Activated T-cell treated with anti-CD3 and anti-CD28 coated beads for 48 hours (primary cell): ENCODE data around the gene MUC5AC.
A peak's percentile ranks its signal among the peaks of the same experiment; 100 is the strongest.

Experiments used
- DNase-seq: peaks from one replicate; pipeline ENCODE4 v3.0.0-alpha.2; 2020; ENCODE audit warnings: low read depth

The MUC5AC gene

GRCh38 chr11:1121813-1122663 is 35.7 kb upstream of the MUC5AC start:
- no peak for DNase-seq

GRCh38 chr11:1122664-1123002 is 35.1 kb upstream of the MUC5AC start:
- DNase-seq = no peak

GRCh38 chr11:1123970-1124369 is 33.8 kb upstream of the MUC5AC start:
- no peak for DNase-seq

DNA sequence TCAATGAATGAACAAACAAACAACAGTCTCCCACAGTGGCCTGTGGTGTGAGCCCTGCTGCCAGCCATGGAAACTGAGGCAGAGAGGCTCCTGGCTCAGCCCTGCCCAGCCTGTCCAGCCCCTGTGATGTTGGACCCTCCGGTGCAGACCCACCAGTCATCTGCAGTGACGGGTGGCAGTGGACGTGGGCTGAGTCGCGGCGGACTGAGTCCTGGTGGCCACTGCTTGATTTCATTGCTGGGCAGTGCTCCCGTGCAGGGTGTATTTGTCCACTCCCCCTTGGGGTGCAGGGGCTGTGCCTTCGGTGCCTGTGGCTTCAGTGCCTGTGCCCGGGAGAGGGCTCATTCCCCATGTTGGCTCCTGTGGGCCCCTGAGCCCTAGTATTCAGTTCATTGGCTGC is 31.9 kb upstream of the MUC5AC start:
- no peak for DNase-seq

DNA sequence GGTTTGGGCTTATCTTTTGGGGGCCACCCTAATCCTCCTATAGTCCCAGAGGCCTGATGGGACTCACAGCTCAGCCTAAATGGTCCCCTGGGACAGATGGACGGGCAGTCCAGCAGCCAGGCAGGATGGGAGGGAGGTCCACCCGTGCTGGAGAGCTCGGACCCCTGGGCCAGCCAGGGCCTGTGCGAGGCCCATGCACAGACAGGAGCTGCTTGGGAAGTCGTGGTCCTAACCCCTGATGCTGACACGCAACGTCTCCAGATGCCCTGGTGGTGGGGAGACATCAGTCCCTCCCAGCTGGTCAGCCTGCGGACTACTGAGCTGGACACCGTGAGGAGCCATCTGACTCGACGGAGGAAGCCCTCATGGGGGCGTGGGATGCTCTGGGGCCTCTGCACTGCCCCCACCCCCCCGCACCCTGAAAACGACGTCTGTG is 31.2 kb upstream of the MUC5AC start:
- no peak for DNase-seq

GRCh38 chr11:1126935-1127663 is 30.7 kb upstream of the MUC5AC start:
- no peak for DNase-seq

- no peak for DNase-seq
Measured at GRCh38 chr11:1127664-1128162, 30.0 kb upstream of the MUC5AC start.

- DNase-seq = no peak
Measured at GRCh38 chr11:1128311-1129142, 29.2 kb upstream of the MUC5AC start.

DNA sequence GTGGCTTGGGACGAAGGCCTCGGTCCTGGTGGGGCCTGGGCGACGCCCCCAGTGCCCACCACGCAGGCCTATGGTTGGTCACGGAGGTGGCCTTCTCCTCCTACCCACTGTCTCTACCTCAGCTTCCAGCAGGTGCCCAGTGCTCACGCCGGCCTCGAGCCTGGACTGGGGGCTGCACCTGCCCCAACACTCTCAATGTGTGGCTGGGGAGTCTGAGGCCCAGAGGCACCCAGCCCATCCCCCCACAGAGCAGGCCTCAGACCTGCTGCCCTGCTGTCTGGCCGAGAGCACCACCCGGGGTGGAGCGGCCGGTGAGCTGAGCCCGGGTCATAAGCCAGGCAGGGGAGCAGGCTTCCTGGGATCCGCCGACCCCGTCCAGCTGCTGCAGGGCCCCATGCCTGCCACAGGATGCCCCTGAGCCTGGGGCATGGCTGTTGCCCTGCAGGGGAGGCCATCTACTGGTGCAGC is 28.6 kb upstream of the MUC5AC start:
- DNase-seq = no peak

DNA sequence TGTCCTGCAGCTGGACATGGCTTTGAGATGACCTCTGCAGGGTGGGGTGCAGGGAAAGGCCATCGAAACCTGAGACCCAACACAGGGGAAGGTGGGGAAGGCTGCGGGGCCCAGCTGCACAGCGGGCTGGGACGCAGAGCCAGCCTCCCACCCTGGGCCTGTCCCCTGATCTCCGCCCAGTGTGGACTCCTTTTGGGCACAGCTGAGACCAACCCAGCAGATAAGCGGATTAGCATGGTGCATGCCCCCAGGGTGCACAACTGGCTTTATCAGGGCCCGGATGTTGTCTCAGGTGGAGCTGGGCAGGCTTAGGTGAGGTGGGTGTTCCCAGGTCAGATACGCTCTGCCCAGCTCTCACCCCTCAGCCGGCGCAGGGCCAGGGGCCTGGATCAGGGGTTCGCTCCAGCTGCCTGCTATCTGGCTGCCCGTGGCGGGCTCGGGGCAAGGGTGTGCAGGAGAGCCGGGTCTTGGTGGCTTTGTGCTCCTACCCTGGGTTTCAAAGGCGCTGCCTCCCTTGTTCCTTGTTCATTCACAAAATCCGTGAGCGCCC is 28.1 kb upstream of the MUC5AC start:
- DNase-seq = no peak

DNA sequence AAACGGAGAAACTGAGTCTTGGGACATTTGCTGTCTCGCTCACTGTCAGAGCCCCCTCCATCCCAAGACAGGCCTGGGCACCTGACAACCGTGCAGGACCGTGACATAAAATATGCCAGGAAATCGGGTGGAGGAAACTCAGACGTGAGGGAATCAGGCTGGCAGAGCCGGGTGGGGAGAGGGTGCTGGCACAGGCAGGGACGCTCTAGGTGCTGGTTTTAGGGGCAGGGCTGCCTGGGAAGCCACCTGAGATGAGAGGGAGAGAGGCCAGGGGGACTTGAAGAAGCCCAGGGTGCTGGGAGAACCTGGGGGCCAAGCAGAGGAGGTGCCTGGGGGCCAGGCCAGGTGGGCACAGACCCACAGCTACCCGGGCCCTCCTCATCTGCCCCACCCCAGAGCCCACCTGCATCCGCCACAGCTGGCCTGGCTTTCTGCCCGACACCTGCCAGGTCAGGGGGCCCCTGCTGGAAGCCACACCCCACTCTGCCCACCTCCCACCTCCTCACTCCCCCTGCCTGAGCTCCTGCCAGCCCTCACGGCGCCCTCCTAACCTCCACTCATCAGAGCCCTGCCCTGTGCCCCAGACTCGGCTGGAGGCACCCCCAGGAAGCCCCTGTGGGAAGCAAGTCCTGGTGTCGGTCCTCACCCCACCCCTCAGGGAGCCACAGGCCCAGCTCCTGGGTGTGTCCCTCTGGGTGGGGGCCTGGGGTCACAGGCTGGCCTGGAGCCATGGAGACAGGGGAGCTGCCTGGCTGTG is 27.3 kb upstream of the MUC5AC start:
- DNase-seq = no peak

- no peak for DNase-seq
Measured at GRCh38 chr11:1131033-1131911, 26.5 kb upstream of the MUC5AC start.

DNA sequence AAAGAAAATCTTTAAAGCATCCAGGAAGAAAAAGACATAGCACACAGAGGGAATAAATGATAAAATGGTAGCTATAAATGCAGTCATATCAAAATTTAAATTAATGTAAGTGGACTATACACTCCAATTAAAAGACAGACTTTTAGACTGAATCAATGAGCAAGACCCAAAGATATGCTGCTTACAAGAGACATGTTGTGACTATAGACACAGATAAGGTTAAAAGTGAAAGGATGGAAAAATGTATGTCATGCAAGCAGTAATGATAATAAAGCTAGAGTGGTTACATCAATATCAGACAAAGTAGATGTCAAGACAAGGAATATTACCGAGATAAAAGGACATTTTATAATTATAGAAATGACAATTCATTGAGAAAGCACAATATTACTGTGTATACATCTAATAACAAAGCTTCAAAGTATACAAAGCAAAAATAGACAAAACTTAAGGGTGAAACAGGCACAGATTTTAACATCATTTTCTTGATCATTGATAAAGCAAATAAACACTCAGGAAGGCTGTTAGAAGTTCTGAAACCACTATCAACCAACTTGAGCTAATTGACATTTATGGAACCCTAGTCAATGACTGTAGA is 22.8 kb upstream of the MUC5AC start:
- DNase-seq = no peak

DNA sequence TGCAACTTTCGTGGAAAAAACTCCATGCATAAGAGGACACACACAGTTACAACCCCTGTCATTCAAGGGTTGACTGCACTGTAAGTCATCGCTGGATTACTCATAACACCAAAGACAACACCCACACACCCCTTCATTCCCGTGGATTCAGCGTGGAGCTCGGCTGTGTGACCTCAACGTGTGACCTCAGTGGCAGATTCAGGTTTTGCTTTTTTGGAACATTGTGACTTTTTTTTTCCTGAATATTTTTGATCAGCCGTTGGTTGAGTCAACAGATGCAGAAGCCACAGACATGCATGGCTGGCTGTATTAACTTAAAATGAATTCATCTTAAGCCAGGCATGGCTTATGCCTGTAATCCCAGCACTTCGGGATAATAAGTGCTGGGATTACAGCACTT is 19.7 kb upstream of the MUC5AC start:
- DNase-seq = peak; percentile 28

- no peak for DNase-seq
Measured at GRCh38 chr11:1139441-1140083, 18.2 kb upstream of the MUC5AC start.

- no peak for DNase-seq
Measured at GRCh38 chr11:1140642-1141490, 16.9 kb upstream of the MUC5AC start.

- no peak for DNase-seq
Measured at GRCh38 chr11:1146365-1146764, 11.4 kb upstream of the MUC5AC start.

DNA sequence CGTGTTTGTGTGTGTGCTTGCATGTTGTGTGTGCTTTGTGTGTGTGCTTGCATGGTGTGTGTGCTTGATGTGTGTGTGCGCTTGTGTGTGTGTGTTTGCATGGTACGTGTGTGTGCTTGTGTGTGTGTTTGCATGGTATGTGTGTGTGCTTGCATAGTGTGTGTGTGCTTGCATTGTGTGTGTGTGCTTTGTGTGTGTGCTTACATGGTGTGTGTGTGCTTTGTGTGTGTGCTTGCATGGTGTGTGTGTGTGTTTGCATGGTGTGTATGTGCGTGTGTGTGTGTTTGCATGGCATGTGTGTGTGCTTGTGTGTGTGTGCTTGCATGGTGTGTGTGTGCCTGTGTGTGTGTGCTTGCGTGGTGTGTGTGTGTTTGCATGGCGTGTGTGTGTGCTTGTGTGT is 10.0 kb upstream of the MUC5AC start:
- no peak for DNase-seq
